HG03378 (cell line): ENCODE measurements around the gene CPNE4.

Source experiments
- ATAC-seq: cut with Tn5 transposase; IDR thresholded peaks from one replicate; pipeline ENCODE4 v1.9.1; 2021; ENCODE audit warnings: mild to moderate bottlenecking, moderate library complexity; ENCODE audit not compliant: unreplicated experiment

Gene CPNE4

DNA sequence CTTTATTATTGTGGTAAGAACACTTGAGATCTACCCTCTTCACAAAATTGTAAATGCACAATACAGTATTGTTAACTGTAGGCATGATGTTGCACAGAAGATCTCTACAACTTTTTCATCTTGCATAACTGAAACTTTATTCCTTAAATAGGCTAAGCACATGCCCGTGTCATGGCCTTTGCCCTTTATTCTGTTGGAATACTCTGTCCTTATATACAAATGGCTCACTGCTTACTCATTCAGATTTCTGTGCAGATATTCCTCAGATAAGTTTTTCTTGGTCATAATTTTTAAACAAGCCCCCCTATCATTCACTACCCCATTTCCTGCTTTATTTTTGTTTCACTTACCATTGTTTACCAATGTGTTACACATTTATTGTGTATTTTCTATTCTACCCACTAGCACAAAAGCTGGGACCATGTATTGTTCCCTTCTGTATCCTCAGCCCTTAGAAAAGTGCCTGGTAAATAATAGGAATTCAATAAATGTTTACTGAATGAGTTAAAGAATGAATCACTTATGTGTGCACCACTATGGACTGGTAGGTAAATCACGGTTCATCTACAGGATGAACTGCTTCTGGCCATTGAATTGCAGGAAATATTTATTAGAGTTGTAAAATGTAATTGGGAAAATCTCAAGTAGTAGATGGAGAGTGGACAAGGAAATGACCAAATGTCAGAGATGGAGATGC is 151.0 kb downstream of the CPNE4 start:
- ATAC-seq, result no peak

DNA sequence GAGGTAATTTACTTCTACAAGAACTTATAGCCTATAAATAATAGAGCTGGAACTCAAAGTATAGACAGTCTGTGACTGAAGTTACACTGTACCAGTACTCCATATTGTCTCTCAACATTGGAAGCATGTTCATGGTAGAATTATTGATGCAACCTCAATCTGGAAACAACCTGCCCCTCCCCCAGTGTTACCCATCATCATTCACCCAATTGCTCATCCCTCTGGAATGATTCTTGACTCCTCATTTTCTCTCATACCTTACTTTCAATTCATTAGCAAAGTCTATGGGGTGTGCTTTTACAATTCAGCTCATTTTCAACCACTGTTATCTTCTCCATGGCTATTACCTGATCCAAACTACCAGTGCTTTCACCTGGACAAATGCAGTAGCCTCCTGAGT is 151.7 kb downstream of the CPNE4 start:
- ATAC-seq, result no peak

DNA sequence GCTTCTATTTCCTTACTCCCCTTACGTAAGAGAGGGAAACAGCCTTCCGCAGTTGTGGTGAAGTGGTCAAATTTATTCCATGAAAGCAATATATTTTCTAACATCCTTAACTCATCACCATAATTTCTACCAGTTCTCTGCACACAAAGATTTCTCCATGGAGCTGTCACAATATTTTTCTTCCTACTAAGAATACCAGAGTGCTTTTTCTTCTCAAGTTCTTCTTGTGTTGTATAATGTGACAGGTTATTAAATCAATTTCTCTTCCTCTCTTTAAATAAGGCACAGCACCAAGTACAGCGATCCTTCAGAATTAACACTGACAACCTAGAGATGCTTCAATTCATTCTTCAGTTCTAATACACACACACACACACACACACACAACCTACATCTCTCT is 153.0 kb downstream of the CPNE4 start:
- ATAC-seq, result no peak

DNA sequence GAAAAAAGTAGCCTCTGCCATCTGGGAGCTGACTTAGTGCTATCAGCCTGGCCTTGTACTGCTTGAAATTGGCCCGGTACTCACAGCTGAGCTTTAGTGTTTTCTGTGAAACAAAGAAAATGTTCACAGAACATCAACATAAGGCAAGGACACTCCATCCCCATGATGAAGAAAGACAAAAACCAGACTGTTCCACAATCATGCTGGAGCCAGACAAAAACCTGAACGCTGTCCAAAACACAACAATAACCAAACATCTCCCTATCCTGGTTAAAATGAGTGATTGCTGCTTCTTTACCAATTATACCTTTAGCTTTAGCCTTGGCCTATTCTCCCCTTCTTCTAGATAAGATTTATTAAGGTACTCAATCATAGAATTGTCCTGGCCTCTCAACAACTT is 153.9 kb downstream of the CPNE4 start:
- no peak for ATAC-seq

DNA sequence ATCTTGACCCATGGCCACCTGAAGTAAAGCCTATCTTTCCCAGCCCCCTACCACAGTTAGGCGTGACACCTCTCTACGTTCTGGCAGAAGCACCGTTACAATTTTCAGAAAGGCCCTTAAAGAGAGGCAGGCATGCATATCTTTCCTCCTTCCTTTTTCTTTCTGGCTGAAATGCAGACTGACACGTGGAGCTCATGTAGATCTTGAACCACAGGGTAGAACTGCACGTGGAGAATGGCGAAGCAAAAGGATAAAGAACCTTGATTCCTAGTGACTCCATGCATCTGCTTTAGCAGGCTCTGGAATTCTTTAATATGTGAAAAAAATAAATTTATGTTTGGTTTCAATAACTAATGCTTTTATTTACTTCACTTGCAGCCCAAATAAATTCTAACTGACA is 166.6 kb downstream of the CPNE4 start:
- ATAC-seq, result no peak

DNA sequence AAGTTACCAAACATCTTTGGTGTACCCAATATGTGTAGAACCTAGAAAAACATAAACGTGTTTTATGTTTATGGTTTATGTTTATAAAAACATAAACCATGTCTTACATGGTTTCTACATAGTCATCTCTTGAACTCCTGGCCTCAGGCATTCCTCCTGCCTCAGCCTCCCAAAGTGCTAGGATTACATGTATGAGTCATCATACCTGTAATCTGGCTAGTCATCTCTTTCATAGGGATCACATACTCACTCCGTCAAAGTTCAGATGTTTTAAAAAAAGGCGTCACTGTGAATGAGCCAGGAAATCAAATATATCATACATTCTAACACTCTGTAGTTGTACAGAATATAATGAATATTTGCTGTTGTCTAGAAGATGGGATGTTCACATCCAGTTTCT is 178.6 kb downstream of the CPNE4 start:
- no peak for ATAC-seq

DNA sequence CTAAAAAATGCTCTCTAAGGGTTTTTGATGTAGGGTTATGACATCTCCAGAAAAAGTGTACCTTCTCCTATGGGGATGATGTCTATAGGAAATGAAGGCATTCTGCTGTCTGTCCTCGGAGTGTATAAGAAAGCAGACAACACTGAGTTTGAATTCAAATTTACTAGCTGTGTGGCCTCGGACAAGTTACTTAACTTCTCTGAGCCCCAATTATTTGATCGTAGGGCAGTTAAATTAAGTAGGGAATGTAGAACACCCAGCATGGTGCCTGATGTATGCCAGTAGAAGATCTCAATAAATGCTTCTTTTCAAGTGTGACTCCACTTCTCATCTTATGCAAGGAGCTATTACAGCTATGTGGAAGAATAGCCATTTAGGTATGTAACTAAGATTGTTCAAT is 184.6 kb downstream of the CPNE4 start:
- no peak for ATAC-seq

DNA sequence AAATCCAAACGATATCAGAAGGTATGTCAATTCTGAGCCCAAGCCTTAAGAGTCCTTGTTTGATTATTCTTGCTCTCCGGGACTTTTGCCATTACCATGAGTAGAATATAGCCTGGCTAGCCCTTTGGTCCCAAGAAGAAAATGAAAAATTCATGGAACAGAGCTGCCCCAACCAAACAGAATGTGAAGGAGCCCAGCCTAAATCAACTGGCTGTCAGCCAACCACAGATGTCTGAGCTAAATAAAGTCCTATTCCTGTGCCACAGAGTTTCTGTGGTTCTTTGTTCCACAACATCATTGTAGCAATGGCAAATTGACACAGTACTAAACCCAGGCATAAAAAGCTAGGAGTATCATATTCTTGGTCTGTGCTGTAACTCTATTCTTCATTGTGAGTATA is 185.2 kb downstream of the CPNE4 start:
- ATAC-seq, result no peak

DNA sequence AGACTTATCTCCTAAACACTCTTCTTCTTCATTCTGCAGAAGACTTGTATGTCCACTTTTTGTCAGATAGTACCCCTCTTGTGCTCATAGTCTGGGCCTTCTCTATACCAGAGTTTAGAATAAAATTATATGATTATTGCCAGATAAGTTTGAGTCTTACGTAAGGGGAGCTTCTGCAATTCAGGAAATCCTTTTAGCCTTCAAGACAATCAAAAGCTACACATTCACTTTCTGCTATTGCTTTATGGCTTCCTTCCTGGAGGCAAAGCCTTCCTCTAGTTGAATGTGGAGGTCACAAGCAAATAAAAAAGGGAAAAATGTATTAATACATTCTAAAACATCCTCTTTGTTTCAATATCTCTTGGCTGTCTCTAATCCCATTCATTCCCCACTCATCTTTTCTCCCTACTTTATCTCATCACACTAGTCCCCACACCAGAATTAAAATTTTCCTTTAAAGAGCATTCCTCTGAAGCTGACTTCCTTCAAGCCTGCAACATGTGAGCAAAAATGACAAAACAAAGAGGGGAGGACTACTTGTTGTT is 186.8 kb downstream of the CPNE4 start:
- ATAC-seq, result no peak

DNA sequence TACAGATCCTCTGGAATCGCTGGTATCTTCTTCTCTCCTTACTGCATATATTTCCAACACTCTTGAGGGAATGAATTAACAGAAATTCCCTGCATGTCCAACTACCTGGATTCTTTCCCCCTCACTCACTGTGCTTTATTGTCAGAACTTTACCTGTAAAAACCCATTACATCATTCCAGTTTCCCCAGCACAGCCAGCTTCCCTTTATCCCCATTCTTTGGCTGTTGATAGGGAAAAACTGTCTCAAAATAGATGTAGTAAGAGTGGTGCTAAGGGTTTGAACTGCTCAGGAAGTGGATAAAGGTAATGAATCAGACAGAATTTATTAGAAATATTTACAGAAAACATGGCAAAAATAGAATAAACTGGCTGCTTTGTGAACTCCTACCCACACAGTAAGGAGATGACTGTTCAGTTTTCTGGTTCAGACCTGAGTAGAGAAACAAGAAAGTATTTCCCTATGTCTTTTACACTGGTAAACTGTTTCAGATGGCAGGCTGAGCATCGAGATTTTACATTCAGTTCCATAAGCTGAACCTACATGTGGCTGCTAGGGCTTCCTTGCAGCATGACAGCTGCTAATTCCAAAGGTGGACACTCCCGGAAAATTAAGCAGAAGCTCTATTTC is 188.4 kb downstream of the CPNE4 start:
- ATAC-seq, result no peak

DNA sequence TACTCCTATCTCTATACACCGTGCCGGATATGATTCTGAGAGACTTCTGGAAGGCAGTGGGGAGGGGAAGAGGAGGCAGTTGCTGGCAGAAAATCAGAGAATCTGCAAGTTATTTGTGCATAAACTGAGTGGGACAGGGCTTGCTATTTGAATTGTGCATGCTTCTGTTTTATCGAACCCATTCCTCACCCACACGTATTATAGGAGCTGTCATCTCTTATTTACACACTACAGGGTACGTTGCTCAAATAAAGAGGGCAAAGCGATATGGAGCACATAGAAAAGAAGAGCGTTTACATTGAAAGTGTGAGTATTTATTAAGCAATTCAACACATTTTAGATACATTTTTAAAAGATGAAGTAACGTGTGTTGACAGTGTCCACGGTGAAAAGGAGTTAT is 191.6 kb downstream of the CPNE4 start:
- no peak for ATAC-seq

DNA sequence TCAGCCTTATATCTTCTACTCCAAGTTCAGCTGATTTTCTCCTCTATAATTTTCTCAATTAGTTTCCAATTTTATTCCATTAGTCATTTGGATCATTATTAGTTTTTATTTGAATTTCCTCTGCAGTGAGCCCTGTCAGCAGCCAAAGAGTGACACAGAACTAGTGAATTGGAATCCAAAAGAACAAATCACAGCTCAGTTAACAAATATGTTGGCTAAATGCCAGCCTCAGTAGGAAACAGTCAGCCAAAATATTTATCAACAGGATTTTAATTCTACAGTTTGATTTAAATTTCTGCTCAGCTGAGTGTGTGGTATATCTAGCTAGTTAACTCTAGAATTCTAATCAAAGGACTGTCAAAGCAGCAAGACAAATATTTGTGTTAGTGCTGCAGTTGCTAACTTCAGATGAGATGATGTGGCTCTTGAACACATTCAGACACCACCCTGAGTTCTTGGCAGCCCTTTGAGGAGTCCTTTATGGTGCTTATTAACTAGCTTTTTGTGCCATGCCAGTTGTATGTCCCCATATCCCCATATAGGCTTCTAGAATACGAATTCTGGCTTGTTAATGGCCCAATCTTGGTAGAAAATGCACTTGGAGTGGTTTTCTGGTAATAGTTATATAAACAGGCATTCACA is 194.5 kb downstream of the CPNE4 start:
- no peak for ATAC-seq

DNA sequence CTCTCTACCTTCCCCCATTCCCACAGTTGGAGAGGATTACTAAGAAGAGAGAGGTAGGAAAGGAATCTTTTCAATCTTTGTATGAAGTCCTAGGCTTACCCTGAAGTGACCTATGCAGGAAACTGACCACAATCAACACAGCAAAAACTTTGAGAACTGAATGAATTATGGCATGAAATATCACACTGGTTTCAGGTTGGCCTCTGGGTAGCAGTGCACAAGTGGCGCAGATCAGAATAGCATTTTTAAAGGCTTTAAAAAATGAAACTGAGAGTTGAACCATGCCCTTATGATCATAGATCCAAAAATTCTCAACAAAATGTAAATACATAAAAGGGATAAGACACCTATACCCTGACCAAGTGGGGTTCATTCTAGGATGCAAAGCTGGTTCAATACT is 198.9 kb downstream of the CPNE4 start:
- ATAC-seq, result no peak

DNA sequence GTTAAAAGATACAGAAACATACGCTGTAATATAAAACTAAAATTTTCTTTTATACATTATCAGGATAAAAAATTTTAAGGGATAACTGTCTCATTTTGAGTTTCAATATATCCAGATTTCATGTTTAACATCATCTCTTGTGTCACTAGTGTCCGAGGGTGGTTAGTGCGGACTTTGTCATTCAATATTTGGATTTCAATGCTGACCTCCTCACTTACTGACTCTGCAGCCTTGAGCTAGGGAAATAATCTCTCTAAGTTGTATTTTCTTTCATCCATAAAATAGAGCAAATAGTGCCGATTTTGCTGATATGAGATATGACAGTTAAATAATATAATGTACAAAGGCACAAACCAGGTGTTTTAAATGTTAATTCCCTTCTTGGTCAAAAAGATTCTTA is 203.2 kb downstream of the CPNE4 start:
- ATAC-seq, result no peak

DNA sequence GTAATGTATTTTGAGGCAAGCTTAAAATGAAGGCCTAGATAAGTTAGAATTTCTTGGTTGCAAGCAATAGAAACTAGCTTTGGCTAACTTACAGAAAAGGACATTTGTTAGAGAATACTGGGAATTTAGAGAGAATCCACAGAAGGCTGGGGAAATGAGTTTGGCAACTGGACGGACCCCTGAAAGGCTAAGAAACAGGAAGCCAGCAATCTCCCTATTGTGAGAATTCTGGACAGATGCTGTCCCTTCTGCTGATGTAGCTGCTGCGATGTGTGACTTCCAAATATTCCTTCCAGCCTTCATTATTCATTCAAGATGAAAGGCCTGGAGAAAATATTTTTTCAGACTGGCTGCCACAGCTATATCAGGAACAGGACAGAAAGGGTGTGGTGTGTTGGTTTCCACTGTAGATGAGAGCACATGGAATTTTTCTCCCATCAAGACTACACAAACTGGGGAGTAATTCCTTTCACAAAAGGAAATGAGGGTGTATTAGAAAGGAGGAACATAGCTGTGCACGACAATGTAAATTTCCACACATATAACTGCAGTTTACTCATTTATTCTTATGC is 213.5 kb downstream of the CPNE4 start:
- ATAC-seq, result no peak

DNA sequence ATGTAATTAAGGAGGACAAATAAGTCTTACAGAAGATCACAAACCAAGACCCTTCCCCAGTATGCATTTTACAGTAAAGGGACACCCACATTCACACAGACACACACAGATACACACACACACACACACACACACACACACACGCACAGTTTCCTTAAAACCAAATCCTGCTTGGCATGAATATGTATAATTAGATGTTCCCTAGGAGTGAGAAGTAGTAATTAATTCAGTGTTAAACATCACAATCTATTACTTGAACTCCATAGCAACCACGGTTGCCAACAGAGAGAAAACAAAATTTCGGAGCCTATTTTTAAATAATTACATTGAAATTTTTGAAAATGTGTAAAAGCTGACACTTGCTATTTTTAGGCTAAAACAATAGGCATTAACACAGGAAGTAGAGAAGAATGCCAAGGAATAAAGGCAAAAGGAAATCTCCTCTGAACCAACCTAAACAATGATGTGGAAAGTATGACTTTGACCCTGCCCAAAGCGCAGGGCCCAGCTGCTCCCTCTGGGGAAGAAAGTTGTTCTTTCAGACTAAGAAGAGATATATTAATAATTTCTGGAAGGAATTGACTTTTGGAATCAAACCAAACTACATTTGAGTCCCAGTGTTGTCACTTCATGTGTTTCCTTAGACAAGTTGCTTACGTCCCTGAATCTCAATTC is 215.3 kb downstream of the CPNE4 start:
- no peak for ATAC-seq

DNA sequence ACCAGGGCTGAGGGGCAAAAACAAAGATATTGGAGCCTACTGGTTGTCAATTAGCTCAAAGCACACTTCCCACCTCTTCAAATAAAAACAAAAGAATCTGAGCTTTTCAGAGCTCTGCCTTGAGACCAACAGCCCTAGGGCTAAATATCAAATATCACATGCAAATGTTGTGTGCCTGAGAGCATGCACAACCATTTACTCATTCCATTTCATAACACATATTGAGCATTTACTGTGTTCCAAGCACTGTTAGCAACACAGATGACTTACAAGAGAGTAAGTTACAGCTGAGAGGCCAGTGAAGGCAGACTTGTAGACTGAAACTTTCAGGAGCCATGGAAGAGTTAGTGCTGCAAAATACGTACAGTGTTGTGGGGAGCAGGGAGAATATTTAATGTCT is 222.4 kb downstream of the CPNE4 start:
- ATAC-seq, result no peak

DNA sequence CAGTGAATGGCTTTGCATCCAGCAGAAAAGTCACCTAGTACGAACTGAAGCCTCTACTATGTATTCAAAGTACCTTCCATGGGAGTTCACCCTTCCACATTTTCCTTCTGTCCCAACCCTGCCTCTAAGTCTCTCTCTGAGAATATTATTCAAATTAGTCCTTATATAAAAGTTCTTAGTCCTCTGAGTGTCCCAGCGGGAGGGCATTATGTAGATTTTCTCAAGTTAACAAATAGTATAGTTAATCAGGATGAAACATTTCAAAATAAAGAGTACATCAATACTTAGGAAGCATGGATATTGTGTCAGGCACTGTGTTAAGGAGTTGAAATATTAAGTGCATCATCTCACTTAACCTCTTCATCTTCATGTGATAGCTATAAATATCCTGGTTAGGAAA is 223.3 kb downstream of the CPNE4 start:
- no peak for ATAC-seq

DNA sequence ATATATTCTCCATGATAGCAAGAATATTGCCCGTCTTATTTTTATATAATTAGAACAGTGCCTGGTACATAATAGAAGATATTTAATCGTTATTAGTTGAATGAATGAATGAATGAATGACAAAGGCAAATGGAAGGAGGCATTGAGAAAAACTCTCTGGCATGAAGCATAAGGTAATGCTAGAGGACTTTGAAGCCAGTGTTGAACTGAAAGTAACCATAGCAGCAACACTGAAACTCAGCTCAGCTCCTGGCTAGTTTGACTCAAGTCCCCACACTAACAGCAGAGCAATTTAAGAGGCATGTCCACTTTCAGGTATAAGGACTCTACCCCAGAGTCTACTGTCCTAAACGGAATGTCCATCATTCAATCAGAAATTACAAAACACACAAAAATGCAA is 227.0 kb downstream of the CPNE4 start:
- ATAC-seq, result no peak

DNA sequence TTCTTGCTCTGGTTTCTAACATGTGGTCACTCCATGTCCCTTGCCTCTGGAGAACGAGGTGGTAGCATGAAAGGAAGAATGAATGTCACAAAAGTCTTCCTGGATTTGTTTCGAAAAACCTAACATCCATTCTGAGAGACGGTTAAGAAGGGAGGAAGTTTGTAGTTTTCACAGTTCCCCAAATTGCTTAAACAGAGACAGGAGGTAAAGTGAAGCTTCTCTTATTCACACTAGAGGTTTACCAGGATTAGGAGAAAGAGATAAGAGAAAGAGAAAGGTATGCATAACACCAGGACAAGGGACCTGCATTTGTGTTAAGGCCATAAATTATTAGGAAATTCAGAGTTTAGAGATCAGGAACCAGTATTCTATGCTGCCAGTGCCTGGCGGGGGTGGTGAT is 228.1 kb downstream of the CPNE4 start:
- no peak for ATAC-seq

DNA sequence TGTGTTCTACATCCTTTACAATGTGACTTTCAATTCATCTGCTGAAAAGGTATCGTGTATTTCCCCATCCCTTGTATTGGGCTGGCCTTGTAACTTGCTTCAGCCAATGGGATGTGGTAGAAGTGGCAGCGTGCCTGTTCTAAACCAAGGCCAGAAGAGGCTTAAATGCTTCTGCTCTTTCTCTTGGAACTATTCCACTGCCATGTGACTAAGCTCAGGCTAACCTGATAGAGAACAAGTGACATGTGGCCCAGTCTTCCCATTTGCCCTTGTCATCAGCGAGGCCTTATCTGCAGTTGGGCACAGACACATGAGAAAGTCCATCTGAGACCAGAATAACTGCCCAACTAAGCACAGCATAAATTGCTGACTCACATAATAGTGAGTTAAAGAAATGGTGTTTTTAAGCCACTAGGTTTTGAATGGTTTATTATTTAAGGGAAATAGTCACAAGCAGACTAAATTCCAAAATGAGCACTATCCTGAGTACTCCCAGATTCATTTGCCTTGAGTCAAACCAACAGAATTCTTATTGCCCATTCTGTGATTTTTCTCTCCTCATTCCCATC is 230.2 kb downstream of the CPNE4 start:
- ATAC-seq, result no peak
